GM18498 (cell line): Measurements from ENCODE around the gene BUB1.
"Not testable (repeated sequence)": the region's sequence is repeated elsewhere in the genome, so short reads cannot be mapped to it uniquely, and the experiment has no call there.

Experiments used
- ATAC-seq: cut with Tn5 transposase; IDR thresholded peaks from one replicate; pipeline ENCODE4 v1.9.1; 2021; ENCODE audit warnings: mild to moderate bottlenecking, moderate library complexity; ENCODE audit not compliant: unreplicated experiment

Gene BUB1

DNA sequence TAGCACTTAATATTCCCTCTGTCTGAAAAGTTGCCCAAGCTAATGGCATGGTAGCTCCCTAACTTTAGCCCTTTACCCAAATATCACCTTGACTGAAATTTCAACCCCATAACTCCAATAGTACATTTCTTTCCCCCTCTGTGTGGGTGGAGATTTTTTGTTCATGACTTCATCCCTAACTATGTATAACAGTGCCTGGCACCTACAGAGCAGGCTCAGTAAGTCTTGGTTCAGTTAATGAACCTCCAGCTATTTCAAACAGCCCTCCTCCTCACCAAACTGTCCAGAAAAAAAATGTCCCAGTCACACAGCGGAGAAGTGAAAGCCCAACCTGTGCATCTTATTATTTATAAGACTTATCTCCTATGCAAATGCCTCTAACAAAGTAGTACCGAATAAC lies 18.6 kb downstream of the BUB1 start:
- ATAC-seq, result no peak

DNA sequence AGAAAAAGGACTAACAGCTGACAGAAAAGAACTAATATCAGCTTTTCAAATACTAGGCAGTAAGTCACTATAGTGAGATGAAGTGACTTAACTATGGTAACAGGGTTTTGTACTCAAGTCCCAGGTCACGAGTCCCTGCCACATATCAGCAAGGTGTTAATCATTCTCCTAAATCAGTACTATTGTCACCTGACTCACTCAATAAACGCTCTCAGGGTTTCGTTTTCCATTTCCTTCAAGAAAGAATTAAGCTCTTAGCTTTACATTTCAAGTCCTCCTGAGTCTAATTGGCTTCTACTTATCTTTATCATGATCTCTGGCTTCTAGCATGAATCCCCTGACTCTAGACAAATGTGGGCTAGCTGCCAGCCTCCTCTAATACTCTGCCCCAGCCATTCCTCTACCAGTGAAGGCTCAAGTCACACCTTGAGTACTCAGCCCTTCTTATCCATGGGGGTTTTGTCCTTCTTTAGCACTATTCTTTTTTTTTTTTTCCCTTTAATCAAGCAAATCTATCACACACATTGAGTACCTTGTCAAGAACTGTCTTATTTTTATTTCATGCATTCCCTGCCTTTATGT lies 20.0 kb downstream of the BUB1 start:
- ATAC-seq, result peak; percentile 85

DNA sequence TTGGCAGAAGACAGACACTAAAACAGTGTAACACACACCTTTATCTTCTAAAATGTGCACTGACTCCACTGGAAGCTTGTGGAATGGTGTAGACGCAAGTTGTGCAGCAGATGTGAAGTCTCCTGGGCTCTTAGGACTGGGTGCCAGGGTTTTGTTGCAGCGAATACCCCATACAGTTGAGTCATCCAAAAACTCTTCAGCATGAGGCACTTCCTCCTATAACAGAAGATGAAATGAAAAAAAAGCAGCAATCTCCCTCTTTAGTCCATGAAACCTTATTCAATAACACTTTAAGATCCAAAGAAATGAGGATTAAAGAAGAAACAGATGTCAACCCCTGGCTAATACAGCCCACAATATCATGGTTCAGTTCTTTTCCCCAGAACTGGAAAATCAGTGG lies 22.2 kb downstream of the BUB1 start:
- no peak for ATAC-seq

DNA sequence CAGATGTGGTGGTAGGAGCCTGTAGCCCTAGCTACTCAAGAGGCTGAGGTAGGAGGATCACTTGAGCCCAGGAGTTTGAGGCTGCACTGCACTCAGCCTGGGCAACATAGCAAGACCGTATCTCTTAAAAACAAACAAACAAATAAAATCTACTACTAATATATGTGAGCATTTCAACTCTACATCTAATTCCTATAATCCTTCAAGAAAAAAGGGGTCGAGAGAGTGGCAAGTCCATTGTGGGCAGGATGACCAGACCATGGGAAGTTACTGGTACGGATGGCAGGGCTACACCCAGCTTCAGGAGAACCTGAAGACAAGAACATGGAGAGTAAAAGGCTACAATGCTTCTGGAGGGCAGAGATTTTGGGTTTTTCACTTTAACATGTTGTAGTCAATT lies 24.0 kb downstream of the BUB1 start:
- ATAC-seq, result no peak

DNA sequence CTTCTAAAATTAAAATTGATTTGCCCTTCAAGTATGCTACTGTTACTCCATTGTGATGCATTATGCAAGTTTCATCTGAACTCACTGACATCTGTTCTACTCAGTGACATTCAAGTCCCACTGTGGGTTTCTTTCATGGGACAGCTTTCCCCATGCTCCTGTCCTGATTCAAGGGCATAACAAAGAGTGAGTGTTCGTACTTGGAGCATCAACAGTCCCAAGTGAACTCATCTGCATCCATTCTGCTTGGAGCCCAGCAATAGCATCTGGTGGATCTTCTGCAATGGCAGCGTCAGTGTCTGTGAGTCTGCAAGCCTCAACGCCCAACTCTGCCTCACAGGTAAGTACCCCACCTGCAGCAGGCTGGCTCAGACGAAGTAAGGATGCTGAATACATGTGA lies 27.5 kb downstream of the BUB1 start:
- no peak for ATAC-seq

DNA sequence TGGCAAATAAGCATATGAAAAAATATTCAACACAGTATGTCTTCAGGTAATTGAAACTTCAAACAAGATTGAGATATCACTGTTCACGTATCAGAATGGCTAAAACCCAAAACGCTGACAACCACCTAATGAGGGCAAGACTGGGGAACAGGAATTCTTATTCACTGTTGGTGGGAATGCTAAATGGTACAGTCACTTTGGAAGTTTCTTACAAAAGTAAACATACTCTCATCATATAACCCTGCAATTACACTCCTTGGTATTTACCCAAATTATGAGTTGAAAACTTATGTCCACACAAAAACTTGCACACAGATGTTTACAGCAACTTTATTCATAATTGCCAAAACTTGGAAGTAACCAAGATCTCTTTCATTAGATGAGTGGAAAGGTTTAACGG lies 30.1 kb downstream of the BUB1 start:
- ATAC-seq, result no peak

DNA sequence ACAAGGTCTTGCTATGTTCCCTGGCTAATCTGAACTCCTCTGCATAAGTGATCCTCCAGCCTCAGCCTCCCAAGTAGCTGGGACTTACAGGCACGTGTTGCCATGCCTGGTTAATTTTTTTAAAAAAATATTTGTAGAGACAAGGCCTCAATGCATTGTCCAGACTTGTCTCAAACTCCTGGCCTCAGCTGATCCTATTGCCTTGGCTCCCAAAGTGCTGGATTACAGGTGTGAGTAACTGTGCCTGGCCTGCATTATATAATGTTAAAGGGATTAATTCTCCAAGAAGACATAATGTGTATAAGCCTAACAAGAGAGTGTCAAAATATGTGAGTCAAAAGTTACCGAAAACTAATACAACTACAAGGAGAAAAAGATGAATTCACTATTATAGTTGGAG lies 32.2 kb downstream of the BUB1 start:
- no peak for ATAC-seq

DNA sequence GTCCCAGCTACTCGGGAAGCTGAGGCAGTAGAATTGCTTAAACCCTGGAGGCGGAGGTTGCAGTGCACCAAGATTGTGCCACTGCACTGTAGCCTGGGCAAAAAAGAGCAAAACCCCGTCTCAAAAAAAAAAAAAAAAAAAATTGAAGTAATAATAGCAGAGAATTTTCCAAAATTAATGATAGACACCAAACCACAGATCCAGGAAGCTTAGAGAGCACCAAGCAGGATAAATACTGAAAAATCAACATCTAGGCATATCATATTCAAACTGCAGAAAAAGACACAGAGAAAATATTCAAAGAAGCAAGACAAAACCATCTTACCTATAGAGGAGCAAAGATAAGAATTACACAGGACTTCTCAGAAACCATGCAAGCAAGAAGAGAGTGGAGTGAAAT lies 33.5 kb downstream of the BUB1 start:
- no peak for ATAC-seq

DNA sequence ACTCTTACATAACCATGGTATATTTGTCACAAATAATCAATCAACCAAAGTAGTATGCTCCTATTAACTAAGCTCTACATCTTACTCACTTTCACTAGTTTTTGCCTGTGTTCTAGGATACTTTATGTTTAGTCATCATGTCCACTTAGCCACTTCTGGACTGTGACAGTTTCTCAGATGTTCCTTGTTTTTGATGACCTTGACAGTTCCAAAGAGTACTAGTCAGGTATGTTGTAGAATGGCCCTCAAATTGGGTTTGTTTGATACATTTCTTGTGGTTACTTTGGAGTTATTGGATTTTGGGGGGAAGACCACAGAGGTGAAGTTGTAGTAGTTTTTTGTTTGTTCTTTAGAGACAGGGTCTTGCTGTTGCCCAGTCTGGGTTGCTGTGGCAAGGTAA lies 35.5 kb downstream of the BUB1 start:
- ATAC-seq, result no peak

DNA sequence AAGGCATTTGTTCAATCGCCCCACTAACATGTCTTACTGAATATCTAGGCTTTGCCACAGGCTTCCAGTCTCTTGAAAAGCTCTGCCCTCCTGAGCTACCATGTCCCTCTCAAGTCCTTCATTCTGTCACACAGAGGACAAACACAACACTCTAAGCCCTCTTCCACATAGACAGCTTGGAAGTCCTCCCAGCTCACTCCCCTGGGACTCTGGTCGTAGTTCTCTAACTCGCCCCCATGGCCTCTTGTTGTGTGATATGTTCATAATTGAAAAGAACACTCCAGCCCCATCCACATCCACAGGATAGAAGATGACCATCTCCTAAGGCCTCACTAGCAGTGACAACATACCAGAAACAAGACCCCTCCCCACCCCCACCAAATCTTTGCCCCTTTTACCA lies 37.9 kb downstream of the BUB1 start:
- no peak for ATAC-seq

DNA sequence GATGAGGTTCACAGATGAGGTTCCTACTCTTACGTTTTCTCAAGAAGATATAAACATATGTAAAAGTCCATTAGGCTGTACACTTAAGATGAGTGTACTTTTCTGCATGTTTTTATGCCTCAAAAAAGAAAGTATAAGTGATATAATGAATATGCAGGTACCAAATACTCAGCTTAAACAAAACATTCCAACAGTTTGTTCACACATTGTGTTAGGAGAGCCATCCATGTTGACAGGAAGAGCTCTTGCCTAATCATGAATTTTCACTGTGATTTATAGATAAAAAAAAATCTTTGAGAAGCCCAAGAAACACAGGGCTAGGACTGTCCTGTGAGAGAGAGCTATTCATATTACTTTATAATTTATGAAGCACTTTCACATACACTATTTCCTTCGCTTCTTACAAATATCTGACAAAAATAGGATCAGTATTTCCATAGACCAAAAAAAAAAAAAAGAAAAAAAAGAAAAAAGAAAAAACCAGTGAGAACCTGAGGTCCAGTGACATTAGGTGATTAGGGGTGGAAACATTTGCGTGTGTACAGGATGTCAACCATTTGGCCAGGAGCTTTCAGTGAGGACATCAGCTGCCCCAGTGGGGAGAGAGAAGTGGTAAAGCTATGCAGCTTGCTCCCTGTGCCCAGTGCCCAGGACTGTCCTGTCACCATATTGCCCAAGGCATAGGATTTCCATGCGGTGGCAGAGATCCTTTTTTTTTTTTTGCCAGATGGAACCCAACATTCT lies 38.7 kb downstream of the BUB1 start:
- no peak for ATAC-seq

DNA sequence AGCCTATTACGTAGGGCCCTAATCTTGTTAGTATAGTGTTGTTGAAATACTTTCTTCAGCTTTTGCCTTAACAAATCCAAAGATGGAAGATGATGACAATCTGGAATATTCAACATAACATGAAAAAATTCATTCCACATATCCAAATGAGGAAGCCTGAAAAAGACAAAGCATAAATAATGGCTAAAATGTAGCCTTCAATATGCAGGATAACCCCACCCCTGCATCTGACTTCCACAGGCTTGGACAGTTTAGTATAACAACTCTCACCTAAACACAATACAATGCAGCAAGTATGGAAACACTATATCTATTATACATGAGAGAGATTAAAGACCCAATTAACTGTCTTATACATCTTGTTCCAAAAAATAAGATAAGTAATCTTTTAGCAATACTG lies 39.9 kb downstream of the BUB1 start:
- no peak for ATAC-seq

DNA sequence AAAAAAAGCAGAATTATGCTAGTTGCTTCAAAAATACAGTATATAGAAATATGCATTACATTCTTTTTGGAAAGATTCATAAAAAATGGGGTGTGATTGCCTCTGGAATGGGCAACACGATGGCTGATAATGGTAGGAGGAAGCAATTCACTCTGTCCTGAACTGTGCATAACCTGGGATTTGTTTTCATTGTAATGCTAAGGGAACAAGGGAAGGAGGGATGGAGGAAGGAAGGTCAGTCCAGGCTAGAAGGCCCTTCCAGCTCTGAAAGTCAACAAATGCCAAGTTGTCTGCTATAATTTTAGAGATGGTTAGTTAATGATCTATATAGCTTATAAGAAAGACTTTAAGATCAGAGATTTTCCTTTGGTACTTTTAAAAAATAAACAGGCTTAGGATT lies 40.8 kb downstream of the BUB1 start:
- no peak for ATAC-seq

DNA sequence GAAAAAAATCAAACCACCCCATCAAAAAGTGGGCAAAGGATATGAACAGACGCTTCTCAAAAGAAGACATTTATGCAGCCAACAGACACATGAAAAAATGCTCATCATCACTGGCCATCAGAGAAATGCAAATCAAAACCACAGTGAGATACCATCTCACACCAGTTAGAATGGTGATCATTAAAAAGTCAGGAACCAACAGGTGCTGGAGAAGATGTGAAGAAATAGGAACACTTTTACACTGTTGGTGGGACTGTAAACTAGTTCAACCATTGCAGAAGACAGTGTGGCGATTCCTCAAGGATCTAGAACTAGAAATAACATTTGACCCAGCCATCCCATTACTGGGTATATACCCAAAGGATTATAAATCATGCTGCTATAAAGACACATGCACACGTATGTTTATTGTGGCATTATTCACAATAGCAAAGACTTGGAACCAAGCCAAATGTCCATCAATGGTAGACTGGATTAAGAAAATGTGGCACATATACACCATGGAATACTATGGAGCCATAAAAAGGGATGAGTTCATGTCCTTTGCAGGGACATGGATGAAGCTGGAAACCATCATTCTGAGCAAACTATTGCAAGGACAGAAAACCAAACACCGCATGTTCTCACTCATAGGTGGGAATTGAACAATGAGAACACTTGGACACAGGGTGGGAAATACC lies 41.8 kb downstream of the BUB1 start:
- ATAC-seq, result not testable (repeated sequence)

DNA sequence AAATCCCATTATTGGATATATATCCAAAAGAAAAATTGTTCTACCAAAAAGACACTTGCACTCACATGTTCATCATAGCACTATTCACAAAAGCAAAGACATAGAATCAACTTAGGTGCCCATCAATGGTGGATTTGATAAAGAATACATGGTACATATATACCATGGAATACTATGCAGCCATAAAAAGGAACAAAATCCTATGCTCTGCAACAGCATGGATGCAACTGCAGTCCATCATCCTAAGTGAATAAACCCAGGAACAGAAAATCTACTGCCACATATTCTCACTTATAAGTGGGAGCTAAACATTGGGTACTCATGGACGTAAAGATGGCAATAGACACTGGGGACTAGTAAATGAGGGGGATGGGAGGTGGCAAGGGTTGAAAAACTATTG lies 50.5 kb downstream of the BUB1 start:
- not testable (repeated sequence) for ATAC-seq

DNA sequence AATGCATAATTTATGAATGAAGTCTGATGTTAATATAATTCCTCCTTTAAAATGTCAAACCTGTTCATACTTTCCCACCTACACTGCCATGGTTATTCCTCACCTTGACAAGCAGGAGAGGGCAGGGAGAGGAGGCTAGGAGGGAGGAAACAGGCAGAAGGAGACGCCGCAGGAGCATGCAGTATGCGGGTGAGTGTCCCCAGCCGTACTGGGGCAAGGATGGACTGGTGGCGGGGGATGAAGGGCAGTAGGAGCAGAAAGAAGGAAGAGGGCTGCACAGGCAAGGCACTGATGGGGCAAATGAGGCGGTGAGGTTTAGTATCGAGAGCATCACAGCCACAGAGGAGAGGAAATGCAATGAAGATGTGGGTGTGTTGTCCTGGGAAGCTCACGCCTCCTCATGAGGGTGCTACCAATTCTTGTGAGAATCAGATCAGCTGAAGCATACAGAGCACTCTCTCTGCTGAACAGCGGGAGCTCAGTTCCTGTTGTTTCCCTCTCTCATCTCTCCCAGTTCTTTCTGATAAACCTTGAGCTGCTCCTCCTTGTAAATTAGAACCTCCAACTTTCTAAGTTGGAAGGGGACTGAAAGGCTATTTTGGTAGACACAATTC lies 58.4 kb downstream of the BUB1 start:
- ATAC-seq, result not testable (repeated sequence)

DNA sequence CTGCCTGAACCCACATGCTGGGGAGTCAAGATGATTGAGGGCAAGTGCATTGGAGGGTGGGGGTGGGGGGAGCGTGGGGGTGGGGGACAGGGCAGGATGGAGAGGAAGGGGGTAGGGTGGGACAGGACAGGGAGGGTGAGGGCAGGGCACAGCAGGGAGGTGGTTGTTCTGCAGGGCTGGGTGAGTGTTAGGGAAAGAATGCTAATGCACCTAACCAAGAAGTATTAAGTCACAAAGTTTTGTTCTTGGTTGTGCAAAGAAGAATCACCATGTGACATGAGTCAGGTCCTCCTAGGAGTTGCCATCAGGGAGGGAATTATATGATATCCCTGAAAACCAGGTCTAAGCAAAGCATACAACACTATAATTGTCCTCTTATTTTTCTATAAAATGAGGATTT lies 63.9 kb downstream of the BUB1 start:
- not testable (repeated sequence) for ATAC-seq

DNA sequence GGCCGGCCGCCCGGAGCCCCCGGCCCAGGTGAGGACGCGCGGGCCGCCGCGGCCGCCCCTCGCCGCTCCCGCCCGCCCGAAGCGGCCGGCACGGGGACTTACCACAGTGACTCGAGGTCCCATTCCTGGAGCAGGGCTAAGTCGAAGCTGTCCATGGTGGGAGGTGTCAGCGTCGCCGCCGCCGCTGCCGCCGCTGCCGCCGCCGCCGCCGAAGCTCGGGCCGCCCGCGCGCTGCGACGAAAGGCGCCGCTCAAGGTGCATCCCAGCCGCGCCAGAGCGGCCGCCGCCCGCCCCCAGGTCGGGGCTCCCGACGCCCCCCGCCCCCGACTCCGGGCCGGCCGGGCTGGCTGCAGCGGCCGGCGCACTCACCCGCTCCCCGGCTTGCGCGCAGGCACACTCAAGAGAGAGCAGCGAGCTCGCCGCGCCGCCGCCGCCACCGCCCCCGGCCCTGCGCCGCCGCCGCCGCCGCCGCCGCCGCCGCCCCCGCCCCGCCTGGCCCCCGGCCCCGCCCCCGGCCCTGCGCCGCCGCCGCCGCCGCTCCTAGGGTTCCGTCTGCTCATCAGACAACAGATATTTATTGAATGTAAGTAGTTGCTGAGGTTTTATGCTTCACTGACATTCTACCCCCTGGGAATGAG lies 67.1 kb downstream of the BUB1 start:
- ATAC-seq, result peak; percentile 49

DNA sequence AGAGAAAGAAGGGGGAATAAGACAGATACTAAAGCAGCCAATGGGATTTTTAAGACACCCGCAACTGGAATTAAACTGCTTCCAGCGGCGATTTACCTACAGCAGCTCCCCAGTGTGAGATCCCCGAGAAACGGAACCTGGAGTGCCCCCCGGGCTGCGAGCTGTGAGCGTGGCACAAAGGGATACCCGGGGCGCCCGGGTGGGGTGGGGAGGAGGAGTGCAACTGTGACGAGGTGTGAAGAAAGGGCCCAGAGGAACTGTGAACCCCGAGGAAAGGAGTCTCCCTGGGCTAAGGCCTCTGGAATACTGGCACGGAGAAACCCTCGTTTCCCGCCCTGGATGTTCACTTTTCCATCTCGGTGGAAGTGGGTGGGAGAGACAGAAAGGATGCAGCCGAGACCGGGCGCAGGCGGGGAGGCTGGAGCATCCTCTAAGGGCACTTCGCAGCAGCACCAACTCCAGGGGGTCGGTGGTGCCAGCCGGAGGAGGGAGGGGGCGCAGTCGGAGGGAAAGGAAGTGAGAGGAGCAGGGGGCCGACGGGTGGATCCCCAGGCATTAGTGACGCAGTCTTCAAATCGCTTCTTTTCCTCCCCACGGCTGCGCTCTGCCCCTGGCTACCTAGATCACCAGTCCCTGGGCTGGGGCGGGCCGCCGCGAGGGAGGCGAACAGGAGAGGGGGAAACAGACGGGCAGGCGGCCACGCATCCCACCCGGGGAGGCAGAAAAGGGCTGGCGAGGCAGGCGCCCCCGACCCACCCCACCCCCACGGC lies 67.8 kb downstream of the BUB1 start:
- ATAC-seq, result peak; percentile 38

DNA sequence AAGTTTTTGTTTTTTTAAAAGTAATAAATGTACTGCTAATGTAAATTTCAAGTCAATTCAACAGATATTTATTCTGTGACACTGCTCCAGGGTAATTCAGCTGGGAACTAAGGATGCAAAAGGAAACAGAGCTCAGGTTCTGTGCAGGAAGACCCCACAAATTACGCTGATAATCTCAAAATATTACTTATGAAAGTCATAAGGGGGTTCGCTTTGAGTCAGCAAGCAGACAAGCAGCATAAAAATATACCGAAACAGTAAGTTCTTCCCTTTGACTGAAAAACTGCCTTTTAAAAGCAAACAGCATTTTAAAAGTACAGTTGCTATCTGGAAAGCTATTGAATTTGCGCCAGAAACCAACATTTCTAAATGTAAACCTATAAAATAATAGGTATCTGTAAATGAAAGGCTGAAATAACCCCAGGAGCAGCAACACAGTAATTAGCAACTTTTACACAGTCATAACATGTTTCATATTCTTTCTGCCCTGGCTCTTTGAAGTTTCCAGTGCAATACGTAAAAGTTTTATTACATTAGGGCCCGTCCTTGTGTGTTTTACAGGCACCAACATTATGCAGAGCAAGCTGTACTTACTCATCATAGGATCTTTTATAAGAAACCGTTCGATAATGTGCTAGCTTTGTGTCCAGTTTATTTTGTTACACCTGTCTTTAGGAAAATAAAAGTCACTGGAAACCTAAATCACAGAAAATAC lies 68.9 kb downstream of the BUB1 start:
- ATAC-seq, result not testable (repeated sequence)
